Neural cell (in vitro differentiated cells): ENCODE measurements around the gene PLPP1. TPM values are rescaled to one million over a fixed set of nuclear protein-coding genes. Genes with fewer than 3 reads are reported as not detected.

Experiments
- H2AFZ ChIP-seq: fragments of 200-600, 300-800 bp; sonication (generic), shearing (Covaris generic); 2 replicates; pipeline ENCODE4 v1.6.0; 2014; ENCODE audit warnings: low read depth, mild to moderate bottlenecking, antibody characterized with exemption, low read length, moderate library complexity
- H3F3A ChIP-seq: fragments of 200-600 bp; shearing (Covaris generic); 2 replicates; pipeline ENCODE4 v1.6.1; 2016; ENCODE audit warnings: mild to moderate bottlenecking, moderate library complexity, mixed read lengths, antibody characterized with exemption, low read length; ENCODE audit not compliant: insufficient read depth, poor library complexity, severe bottlenecking
- H3K27ac ChIP-seq: fragments of 200-600, 300-800 bp; sonication (generic), shearing (Covaris generic); 2 replicates; pipeline ENCODE4 v1.5.1; 2014; ENCODE audit warnings: mild to moderate bottlenecking, low read length, moderate library complexity
- H3K27me3 ChIP-seq: fragments of 300-800, 200-600 bp; sonication (generic), shearing (Covaris generic); 2 replicates; pipeline ENCODE4 v1.6.0; 2014; ENCODE audit warnings: mild to moderate bottlenecking, low read depth, low read length, moderate library complexity; ENCODE audit not compliant: insufficient read depth
- H3K36me3 ChIP-seq: fragments of 300-800, 200-600 bp; sonication (generic), shearing (Covaris generic); 2 replicates; pipeline ENCODE4 v1.5.1; 2014; ENCODE audit warnings: mild to moderate bottlenecking, antibody characterized with exemption, low read length, moderate library complexity; ENCODE audit not compliant: insufficient read depth
- H3K4me2 ChIP-seq: fragments of 300-800, 200-600 bp; sonication (generic), shearing (Covaris generic); 2 replicates; pipeline ENCODE4 v1.6.0; 2014; ENCODE audit warnings: mild to moderate bottlenecking, low read length
- H3K4me3 ChIP-seq: fragments of 300-800, 200-600 bp; sonication (generic), shearing (Covaris generic); 2 replicates; pipeline ENCODE4 v1.5.1; 2014; ENCODE audit warnings: mild to moderate bottlenecking, low read length, moderate library complexity
- H3K79me2 ChIP-seq: fragments of 200-600 bp; shearing (Covaris generic); replicated peaks from 2 replicates; pipeline ENCODE4 v1.6.0; 2014; ENCODE audit warnings: mild to moderate bottlenecking, low read length, moderate library complexity; ENCODE audit not compliant: insufficient read depth
- H3K9ac ChIP-seq: fragments of 300-800, 200-600 bp; sonication (generic), shearing (Covaris generic); 2 replicates; pipeline ENCODE4 v1.6.1; 2016; ENCODE audit warnings: mild to moderate bottlenecking, low read length, mixed read lengths
- H3K9me2 ChIP-seq: fragments of 200-600 bp; shearing (Covaris generic); 2 replicates; pipeline ENCODE4 v1.6.1; 2016; ENCODE audit warnings: mild to moderate bottlenecking, low read length, mixed read lengths; ENCODE audit not compliant: insufficient read depth
- H3K9me3 ChIP-seq: fragments of 200-600, 300-800 bp; sonication (generic), shearing (Covaris generic); 2 replicates; pipeline ENCODE4 v1.6.1; 2016; ENCODE audit warnings: mild to moderate bottlenecking, mixed run types, low read length, moderate library complexity, mixed read lengths
- H4K20me1 ChIP-seq: fragments of 200-600 bp; shearing (Covaris generic); 2 replicates; pipeline ENCODE4 v1.6.1; 2016; ENCODE audit warnings: mild to moderate bottlenecking, mixed run types; ENCODE audit not compliant: insufficient read depth
- CTCF ChIP-seq: fragments of 450-650 bp; IDR thresholded peaks from 2 replicates; pipeline ENCODE4 v1.5.1; 2014; ENCODE audit warnings: antibody characterized with exemption, mild to moderate bottlenecking, moderate library complexity; ENCODE audit not compliant: poor library complexity, severe bottlenecking
- EP300 ChIP-seq: fragments of 450-650 bp; conservative IDR thresholded peaks from 2 replicates; pipeline ENCODE4 v1.6.1; 2014; ENCODE audit warnings: antibody characterized with exemption, mild to moderate bottlenecking, moderate library complexity; ENCODE audit not compliant: poor library complexity, severe bottlenecking
- EZH2 ChIP-seq: fragments of 200-600, 300-800 bp; shearing (Covaris generic), sonication (generic); IDR thresholded peaks from 2 replicates; pipeline ENCODE4 v1.6.1; 2014; ENCODE audit warnings: antibody characterized with exemption, low read length, borderline replicate concordance, mild to moderate bottlenecking; ENCODE audit not compliant: insufficient read depth, poor library complexity, severe bottlenecking
- MXI1 ChIP-seq: fragments of 450-650 bp; conservative IDR thresholded peaks from 2 replicates; pipeline ENCODE4 v1.6.1; 2014; ENCODE audit warnings: antibody characterized with exemption, mild to moderate bottlenecking; ENCODE audit not compliant: poor library complexity, severe bottlenecking
- POLR2AphosphoS5 ChIP-seq: IDR thresholded peaks from 2 replicates; pipeline ENCODE4 v1.6.1; 2012
- RAD21 ChIP-seq: fragments of 450-650 bp; conservative IDR thresholded peaks from 2 replicates; pipeline ENCODE4 v1.6.1; 2014; ENCODE audit warnings: antibody characterized with exemption, mild to moderate bottlenecking, moderate library complexity
- REST ChIP-seq: IDR thresholded peaks from 2 replicates; pipeline ENCODE4 v1.6.1; 2012; ENCODE audit warnings: borderline replicate concordance
- SMC3 ChIP-seq: fragments of 450-650 bp; conservative IDR thresholded peaks from 2 replicates; pipeline ENCODE4 v1.6.1; 2014; ENCODE audit warnings: antibody characterized with exemption, mild to moderate bottlenecking, moderate library complexity; ENCODE audit not compliant: poor library complexity
- TAF1 ChIP-seq: IDR thresholded peaks from 2 replicates; pipeline ENCODE4 v1.6.1; 2012; ENCODE audit warnings: low read depth
- polyA plus RNA-seq: library from polyadenylated mRNA; depleted of rRNA; stranded (reverse); fragments of >200 nt; gene quantifications from 2 replicates; pipeline ENCODE4 v1.2.3, GENCODE V29; 2014

PLPP1 gene
- polyA plus RNA-seq, 1 donor from 2014 or later, result 33.9 TPM

- no peak overlapping the region for H2AFZ ChIP-seq
- TF ChIP-seq SMC3, result no peak
- TF ChIP-seq RAD21, result no peak
- no peak for TF ChIP-seq TAF1
- TF ChIP-seq EP300, result no peak
- TF ChIP-seq REST, result no peak
- TF ChIP-seq MXI1, result no peak
- no peak for TF ChIP-seq EZH2
- no peak for TF ChIP-seq POLR2AphosphoS5
- no peak for TF ChIP-seq CTCF
- no peaks in the 10 kb centered on the region for H3F3A ChIP-seq
- no peak overlapping the region for H3K9ac ChIP-seq
- H3K9me2 ChIP-seq, result no peaks in the 10 kb centered on the region
- H3K27me3 ChIP-seq, result no peaks in the 10 kb centered on the region
- H3K36me3 ChIP-seq, result peaks cover 3% of the 10 kb centered on the region
- no peaks in the 10 kb centered on the region for H3K9me3 ChIP-seq
- H3K4me3 ChIP-seq, result no peak overlapping the region
- H3K4me2 ChIP-seq, result no peak overlapping the region
- no peak overlapping the region for H3K27ac ChIP-seq
- H4K20me1 ChIP-seq, result no peaks in the 10 kb centered on the region
- no peaks in the 10 kb centered on the region for H3K79me2 ChIP-seq
These were observed 126.8 kb downstream of the PLPP1 start for GRCh38 chr5:55407984-55408383.

GRCh38 chr5:55407059-55407684, 127.6 kb downstream of the PLPP1 start:
- no peak overlapping the region for H3K27ac ChIP-seq
- H3K27me3 ChIP-seq, result no peaks in the 10 kb centered on the region
- no peaks in the 10 kb centered on the region for H3F3A ChIP-seq
- H3K36me3 ChIP-seq, result peaks cover 3% of the 10 kb centered on the region
- H4K20me1 ChIP-seq, result no peaks in the 10 kb centered on the region
- no peaks in the 10 kb centered on the region for H3K9me3 ChIP-seq
- no peak overlapping the region for H3K9ac ChIP-seq
- H3K9me2 ChIP-seq, result no peaks in the 10 kb centered on the region
- no peaks in the 10 kb centered on the region for H3K79me2 ChIP-seq
- no peak overlapping the region for H3K4me3 ChIP-seq
- no peak overlapping the region for H3K4me2 ChIP-seq
- no peak overlapping the region for H2AFZ ChIP-seq
- TF ChIP-seq CTCF (peak; percentile 21), SMC3 (no peak)
